K562 (cell line): ENCODE measurements around the gene P2RX5. TPM values are rescaled to one million over a fixed set of nuclear protein-coding genes. Genes with fewer than 3 reads are reported as not detected.

Source experiments
- ATAC-seq: fragments of 200-7000 bp; cut with Tn5 transposase; 3 replicates; pipeline ENCODE4 v1.9.1; 2020; ENCODE audit warnings: moderate library complexity
- BruUV-seq: library from RNA; stranded (reverse); fragments of 400-500 nt; replicated peaks from 2 replicates; lab custom pipeline; 2021; lab: Mats Ljungman, UMichigan
- CTCF ChIA-PET: fragments of 300-600 bp; formaldehyde crosslinking; extraction: SDS; loops from one replicate; lab custom pipeline; 2021; ENCODE audit warnings: low intra/inter-chr PET ratio; lab: Yijun Ruan, JAX
- POLR2A ChIA-PET: fragments of 300-600, 350-650 bp; sonication (Branson Sonifier 250); formaldehyde crosslinking; extraction: SDS; loops from one replicate; lab custom pipeline; 2021; ENCODE audit warnings: antibody characterized with exemption, inconsistent platforms; lab: Yijun Ruan, JAX
- DNase-seq, 4 experiments: peaks; one replicate each; pipeline versions ENCODE4 v3.0.0 to v3.0.0-alpha.2; 2011 to 2018; ENCODE audit warnings: low spot score in 3 of 4, mixed read lengths in 3 of 4; ENCODE audit errors: extremely low read depth in 1 of 4
- FAIRE-seq: peaks from 2 replicates; lab custom pipeline; 2011; peaks lifted over from hg19 to GRCh38; lab: Jason Lieb, UNC
- H2AFZ ChIP-seq: 2 replicates; pipeline ENCODE4 v1.6.0; 2011; ENCODE audit warnings: low read depth, low read length, control low read depth, inconsistent platforms
- H3K27ac ChIP-seq: fragments of 200-600 bp; 3 replicates; pipeline ENCODE4 v1.8.0; 2011; ENCODE audit warnings: low read depth, mild to moderate bottlenecking, control low read depth, inconsistent platforms, low read length, moderate library complexity, mixed read lengths; ENCODE audit errors: extremely low read depth
- H3K27me3 ChIP-seq, 2 experiments: fragments of 300-600 bp in 1 of 2; 2 replicates in 1 of 2; 3 replicates in 1 of 2; pipeline versions ENCODE4 v1.6.0 to v1.8.0; 2011; ENCODE audit warnings: inconsistent platforms in 2 of 2, low read length in 2 of 2, mild to moderate bottlenecking in 1 of 2, mixed read lengths in 1 of 2, moderate library complexity in 1 of 2; ENCODE audit not compliant: control insufficient read depth in 2 of 2, insufficient read depth in 2 of 2
- H3K36me3 ChIP-seq: fragments of 300-600 bp; 3 replicates; pipeline ENCODE4 v1.8.0; 2011; ENCODE audit warnings: mild to moderate bottlenecking, low read length, inconsistent platforms; ENCODE audit not compliant: control insufficient read depth, insufficient read depth
- H3K4me1 ChIP-seq, 2 experiments: fragments of 200-600 bp in 1 of 2; replicated peaks in 1 of 2; 2 replicates in 1 of 2; 3 replicates in 1 of 2; pipeline versions ENCODE4 v1.5.1 to v1.8.0; 2011; ENCODE audit warnings: inconsistent platforms in 2 of 2, low read length in 2 of 2, mild to moderate bottlenecking in 1 of 2, mixed read lengths in 1 of 2, moderate library complexity in 1 of 2; ENCODE audit not compliant: control insufficient read depth in 2 of 2, insufficient read depth in 2 of 2
- H3K4me2 ChIP-seq: 2 replicates; pipeline ENCODE4 v1.6.1; 2011; ENCODE audit warnings: low read length, control low read depth, inconsistent platforms, mixed read lengths; ENCODE audit not compliant: insufficient read depth
- H3K4me3 ChIP-seq: fragments of 200-600 bp; sonication (generic), shearing (Covaris generic); 2 replicates; pipeline ENCODE4 v1.5.1; 2016; ENCODE audit warnings: control low read depth, inconsistent platforms
- H3K79me2 ChIP-seq: fragments of 200-600 bp; 3 replicates; pipeline ENCODE4 v1.8.0; 2011; ENCODE audit warnings: low read length, inconsistent platforms; ENCODE audit not compliant: control insufficient read depth, insufficient read depth
- H3K9ac ChIP-seq, 2 experiments: 2 replicates each; pipeline versions ENCODE4 v1.6.0 to v1.6.1; 2011; ENCODE audit warnings: low read depth in 2 of 2, low read length in 2 of 2, control low read depth in 1 of 2, inconsistent platforms in 1 of 2, mild to moderate bottlenecking in 1 of 2, mixed read lengths in 1 of 2; ENCODE audit not compliant: insufficient read depth in 1 of 2
- H3K9me1 ChIP-seq: one replicate; pipeline ENCODE4 v1.6.0; 2011; ENCODE audit warnings: inconsistent platforms, mild to moderate bottlenecking, low read length, moderate library complexity; ENCODE audit not compliant: control insufficient read depth, insufficient read depth
- H3K9me3 ChIP-seq: replicated peaks from 2 replicates; pipeline ENCODE4 v1.5.1; 2011; ENCODE audit warnings: low read depth, low read length, inconsistent platforms; ENCODE audit not compliant: control insufficient read depth, insufficient read depth
- H4K20me1 ChIP-seq: replicated peaks from 2 replicates; pipeline ENCODE4 v1.6.1; 2011; ENCODE audit warnings: low read length, inconsistent platforms, mixed read lengths; ENCODE audit not compliant: control insufficient read depth, insufficient read depth
- ELF4 ChIP-seq: fragments of 450-650 bp; formaldehyde crosslinking; IDR thresholded peaks from 2 replicates; pipeline ENCODE4 v1.4.0; 2022; ENCODE audit warnings: missing genetic modification characterization
- ESRRA ChIP-seq: fragments of 450-650 bp; IDR thresholded peaks from 2 replicates; pipeline ENCODE4 v1.6.1; 2014; ENCODE audit warnings: low read depth, mild to moderate bottlenecking, moderate library complexity, borderline replicate concordance
- HDAC6 ChIP-seq: IDR thresholded peaks from 2 replicates; pipeline ENCODE4 v1.6.1; 2012; ENCODE audit warnings: low read depth, mild to moderate bottlenecking, control low read depth, inconsistent platforms, low read length, moderate library complexity
- MYBL2 ChIP-seq, 2 experiments: fragments of 450-650 bp in 1 of 2; sonication (generic) in 1 of 2; formaldehyde crosslinking in 1 of 2; IDR thresholded peaks; 2 replicates each; pipeline versions ENCODE4 v1.6.1 to v1.8.1; 2017 to 2022; ENCODE audit warnings: borderline replicate concordance in 1 of 2, inconsistent platforms in 1 of 2, low read depth in 1 of 2, mild to moderate bottlenecking in 1 of 2, missing genetic modification reagents in 1 of 2, moderate library complexity in 1 of 2
- ZFP30 ChIP-seq: fragments of 250-450 bp; sonication (Bioruptor Pico); IDR thresholded peaks from 2 replicates; pipeline ENCODE4 v1.8.0; 2022; ENCODE audit warnings: moderate library complexity, mild to moderate bottlenecking, inconsistent platforms, borderline replicate concordance
- WGBS: fragments of 100-300 bp; shearing (Covaris generic); methylation state at CpG from one replicate; pipeline ENCODE4 v1.1.6; 2016; ENCODE audit warnings: low coverage, mixed read lengths; ENCODE audit not compliant: insufficient coverage; ENCODE audit errors: missing lambda C conversion rate; 5-methylcytosine and 5-hydroxymethylcytosine counted together
- in situ Hi-C: fragments of 300-500 bp; cut with MboI; formaldehyde crosslinking; loops from 4 replicates; pipeline ENCODE4 v1.15.0; 2018; ENCODE audit warnings: inconsistent platforms, mixed read lengths
- intact Hi-C: fragments of 100-400 bp; cut with micrococcal nuclease; formaldehyde crosslinking; loops from 2 replicates; pipeline ENCODE4 v1.14.2; 2022
- polyA plus RNA-seq, 8 experiments: library from polyadenylated mRNA; depleted of rRNA in 4 of 8; stranded (reverse) in 5 of 8; unstranded in 3 of 8; fragments of >200 nt; fragmentation: Nextera tagmentation in 2 of 8; fragmentation: Illumina TruSeq in 1 of 8; extraction: Ambion mirVana in 2 of 8; extraction: Trizol in 1 of 8; gene quantifications; 2 replicates each; pipeline versions ENCODE4 v1.2.1 to v1.2.3, GENCODE V29; 2011 to 2014; ENCODE audit warnings: inconsistent platforms in 1 of 8, missing spikeins in 1 of 8
- total RNA-seq, 7 experiments: library from RNA; depleted of rRNA in 6 of 7; stranded (reverse); fragments of >200 nt in 6 of 7; fragmentation: Illumina TruSeq in 2 of 7; extraction: Trizol in 2 of 7; gene quantifications; 2 replicates each; pipeline versions ENCODE4 v1.2.1 to v1.2.3, GENCODE V29; 2011 to 2021; ENCODE audit warnings: low replicate concordance in 1 of 7
- TF ChIP-seq, protein P1 (sequence below): conservative IDR thresholded peaks from 2 replicates; pipeline ENCODE4 v1.6.1; 2011; ENCODE audit warnings: low read depth, mild to moderate bottlenecking, low read length; ENCODE audit not compliant: control insufficient read depth
- TF ChIP-seq, protein P2 (sequence below): fragments of 450-650 bp; IDR thresholded peaks from 2 replicates; pipeline ENCODE4 v1.6.1; 2018; ENCODE audit warnings: mild to moderate bottlenecking, low read depth; ENCODE audit not compliant: partially characterized antibody

The P2RX5 gene
- total and polyA plus RNA-seq, 9 of the 15 experiments (the other 6 are each of a cell fraction or from before 2014, with no cell fraction given), result 0.31 to 4.0 (median 1.3) TPM

DNA sequence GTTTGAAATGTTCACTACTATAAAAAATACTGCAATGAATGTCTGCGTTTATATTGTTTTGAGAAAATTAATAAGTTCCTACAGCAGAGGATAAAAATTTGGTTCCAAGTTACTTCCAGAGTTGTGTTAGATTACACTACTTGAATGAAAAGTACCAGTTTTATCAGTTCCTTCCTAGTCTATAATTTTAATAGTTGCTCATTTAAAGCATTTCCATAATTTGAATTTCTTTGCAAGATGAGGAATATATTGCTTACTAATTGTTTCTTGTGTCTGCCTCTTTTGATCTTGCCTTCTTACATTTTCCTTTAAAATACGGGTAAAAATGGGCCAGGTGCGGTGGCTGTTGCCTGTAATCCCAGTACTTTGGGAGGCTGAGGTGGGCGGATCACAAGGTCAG, 23.4 kb downstream of the P2RX5 start:
- no peak for ATAC-seq
- TF ChIP-seq ELF4 (CRISPR knock-in tag) (no peak), ESRRA (no peak), MYBL2 (IDR thresholded peaks at IDR 0.05; ENCODE audit: low read depth) (no peak), MYBL2 (CRISPR knock-in tag; IDR thresholded peaks at IDR 0.05; ENCODE audit: borderline replicate concordance) (no peak), ZFP30 (CRISPR knock-in tag) (no peak), HDAC6 (no peak)
- TF ChIP-seq, protein P1, sequence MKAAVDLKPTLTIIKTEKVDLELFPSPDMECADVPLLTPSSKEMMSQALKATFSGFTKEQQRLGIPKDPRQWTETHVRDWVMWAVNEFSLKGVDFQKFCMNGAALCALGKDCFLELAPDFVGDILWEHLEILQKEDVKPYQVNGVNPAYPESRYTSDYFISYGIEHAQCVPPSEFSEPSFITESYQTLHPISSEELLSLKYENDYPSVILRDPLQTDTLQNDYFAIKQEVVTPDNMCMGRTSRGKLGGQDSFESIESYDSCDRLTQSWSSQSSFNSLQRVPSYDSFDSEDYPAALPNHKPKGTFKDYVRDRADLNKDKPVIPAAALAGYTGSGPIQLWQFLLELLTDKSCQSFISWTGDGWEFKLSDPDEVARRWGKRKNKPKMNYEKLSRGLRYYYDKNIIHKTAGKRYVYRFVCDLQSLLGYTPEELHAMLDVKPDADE, result no peak
- TF ChIP-seq, protein P2, sequence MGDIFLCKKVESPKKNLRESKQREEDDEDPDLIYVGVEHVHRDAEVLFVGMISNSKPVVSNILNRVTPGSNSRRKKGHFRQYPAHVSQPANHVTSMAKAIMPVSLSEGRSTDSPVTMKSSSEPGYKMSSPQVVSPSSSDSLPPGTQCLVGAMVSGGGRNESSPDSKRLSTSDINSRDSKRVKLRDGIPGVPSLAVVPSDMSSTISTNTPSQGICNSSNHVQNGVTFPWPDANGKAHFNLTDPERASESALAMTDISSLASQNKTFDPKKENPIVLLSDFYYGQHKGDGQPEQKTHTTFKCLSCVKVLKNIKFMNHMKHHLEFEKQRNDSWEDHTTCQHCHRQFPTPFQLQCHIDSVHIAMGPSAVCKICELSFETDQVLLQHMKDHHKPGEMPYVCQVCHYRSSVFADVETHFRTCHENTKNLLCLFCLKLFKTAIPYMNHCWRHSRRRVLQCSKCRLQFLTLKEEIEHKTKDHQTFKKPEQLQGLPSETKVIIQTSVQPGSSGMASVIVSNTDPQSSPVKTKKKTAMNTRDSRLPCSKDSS, result no peak
- Histone ChIP-seq H2AFZ (no peak overlapping the region), H3K9me1 (no peaks in the 10 kb centered on the region), H3K36me3 (peaks cover 7% of the 10 kb centered on the region; the same call in 2 of the 3 replicates), H3K9ac (no peak overlapping the region), H3K4me2 (no peak overlapping the region), H3K27ac (no peak overlapping the region), H3K4me3 (no peak overlapping the region), H4K20me1 (0 out of 2 replicates have a peak, but pooled peaks cover 2% of the 10 kb centered on the region), H3K79me2 (peaks cover 18% of the 10 kb centered on the region), H3K9me3 (no peaks in the 10 kb centered on the region), H3K27me3 (no peaks in the 10 kb centered on the region; a peak in 2 of 5 replicates), H3K4me1 (peaks cover 0 to 20% of the 10 kb centered on the region in 2 experiments; a peak in 3 of 5 replicates)
- in situ Hi-C loops, result no loop called here
- POLR2A ChIA-PET, result interaction anchor here (0.6 kb wide), 1 partner anchor 22 kb away, joined by 4 read pairs; no protein-coding TSS in a partner anchor
- 77% methylated on average over 3 of the region's 4 CpGs for WGBS
- intact Hi-C loops, result no loop called here
- BruUV-seq, result no TSS peak
- CTCF ChIA-PET, result no interaction called here
- FAIRE-seq, result no peak
- no peak for DNase-seq
